HuH-7 (cell line): ENCODE measurements around the gene VPS36.
"Not testable (repeated sequence)": the region's sequence is repeated elsewhere in the genome, so short reads cannot be mapped to it uniquely, and the experiment has no call there.

Experiments
- DNase-seq: peaks from one replicate; pipeline ENCODE4 v3.0.0; 2011; ENCODE audit warnings: low spot score

The VPS36 gene

GRCh38 chr13:52446265-52446664, 4.2 kb downstream of the VPS36 start:
- DNase-seq = no peak

- DNase-seq = no peak
Observed at GRCh38 chr13:52432456-52432855, 18.0 kb downstream of the VPS36 start.

GRCh38 chr13:52428295-52428694, 22.1 kb downstream of the VPS36 start:
- DNase-seq = peak; percentile 26

- DNase-seq = no peak
Observed at GRCh38 chr13:52421216-52421615, 29.2 kb downstream of the VPS36 start.

GRCh38 chr13:52419080-52419479, 31.4 kb downstream of the VPS36 start:
- DNase-seq = no peak

GRCh38 chr13:52414963-52415362, 35.5 kb downstream of the VPS36 start:
- no peak for DNase-seq

GRCh38 chr13:52414051-52414450, 36.4 kb downstream of the VPS36 start:
- DNase-seq = no peak

GRCh38 chr13:52412128-52412527, 38.3 kb downstream of the VPS36 start:
- no peak for DNase-seq

- no peak for DNase-seq
Observed at GRCh38 chr13:52411629-52412028, 38.8 kb downstream of the VPS36 start.

GRCh38 chr13:52408071-52408658, 42.3 kb downstream of the VPS36 start:
- not testable (repeated sequence) for DNase-seq

GRCh38 chr13:52407436-52407835, 43.0 kb downstream of the VPS36 start:
- DNase-seq = not testable (repeated sequence)

- no peak for DNase-seq
Observed at GRCh38 chr13:52406629-52407028, 43.8 kb downstream of the VPS36 start.

GRCh38 chr13:52405767-52406494, 44.5 kb downstream of the VPS36 start, which contains the start of gene THSD1:
Gene THSD1 (minus strand): TSS chr13:52406172. CDS start chr13:52402600, 3,572 bp downstream.
- peak; percentile 17 for DNase-seq

- no peak for DNase-seq
Observed at GRCh38 chr13:52405369-52405766, 45.1 kb downstream of the VPS36 start.

- no peak for DNase-seq
Observed at GRCh38 chr13:52399708-52400107, 50.7 kb downstream of the VPS36 start.

GRCh38 chr13:52399046-52399445, 51.4 kb downstream of the VPS36 start:
- no peak for DNase-seq

GRCh38 chr13:52395704-52396103, 54.7 kb downstream of the VPS36 start:
- no peak for DNase-seq

- DNase-seq = no peak
Observed at GRCh38 chr13:52394586-52394985, 55.8 kb downstream of the VPS36 start.

- no peak for DNase-seq
Observed at GRCh38 chr13:52393572-52394357, 56.7 kb downstream of the VPS36 start.

- no peak for DNase-seq
Observed at GRCh38 chr13:52387721-52388120, 62.7 kb downstream of the VPS36 start.

- DNase-seq = no peak
Observed at GRCh38 chr13:52385870-52386269, 64.6 kb downstream of the VPS36 start.

- DNase-seq = no peak
Observed at GRCh38 chr13:52383366-52383765, 67.1 kb downstream of the VPS36 start.

- no peak for DNase-seq
Observed at GRCh38 chr13:52378312-52378711, 72.1 kb downstream of the VPS36 start.
